Gastroesophageal sphincter (tissue), 3 donors: ENCODE measurements around the gene TDRD9.

Experiments used
- CTCF ChIP-seq, 4 experiments: fragments of 200-600 bp in 2 of 4; fragments of 450-650 bp in 2 of 4; sonication (generic) in 1 of 4; IDR thresholded peaks; one replicate each; pipeline ENCODE4 v1.5.1; 2017 to 2019; ENCODE audit warnings: antibody characterized with exemption in 4 of 4, mild to moderate bottlenecking in 2 of 4, moderate library complexity in 2 of 4
- POLR2A ChIP-seq, 2 donors: fragments of 450-650 bp; IDR thresholded peaks; one replicate each; pipeline ENCODE4 v1.6.1; 2017; ENCODE audit warnings: antibody characterized with exemption in 2 of 2, mild to moderate bottlenecking in 2 of 2, moderate library complexity in 1 of 2
- POLR2AphosphoS5 ChIP-seq: sonication (generic); formaldehyde crosslinking; IDR thresholded peaks from one replicate; pipeline ENCODE4 v1.6.1; 2017; ENCODE audit warnings: antibody characterized with exemption

DNA sequence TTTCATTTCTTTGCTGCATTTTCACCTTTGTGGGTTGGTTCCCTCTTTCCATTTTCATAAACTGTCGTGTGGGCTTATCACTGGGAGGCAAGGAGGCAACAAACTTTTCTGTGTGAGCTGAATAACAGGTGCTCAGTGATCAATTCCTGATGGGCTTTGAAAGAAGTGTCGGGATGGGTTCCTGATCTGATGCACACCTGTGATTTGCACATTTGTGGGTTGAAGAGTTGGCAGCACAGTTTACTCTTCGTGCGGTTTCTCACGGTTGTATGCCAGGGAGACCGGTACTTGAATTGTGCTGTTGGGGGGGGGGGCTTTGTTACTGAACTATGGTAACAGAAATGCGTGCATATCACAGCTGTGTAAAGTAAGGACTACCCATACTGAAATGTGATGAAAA is 141.3 kb downstream of the TDRD9 start:
- TF ChIP-seq POLR2AphosphoS5 (no peak), CTCF (IDR thresholded peaks at IDR 0.05) (no peak), POLR2A (IDR thresholded peaks at IDR 0.05) (no peak)
